AG09309 (cell line): ENCODE data around the gene INPP5J.

Experiments used
- DNase-seq: peaks from one replicate; pipeline ENCODE4 v3.0.0-alpha.2; 2010; ENCODE audit warnings: low read depth
- H3K4me3 ChIP-seq: 2 replicates; pipeline ENCODE4 v1.5.1; 2011; ENCODE audit warnings: mild to moderate bottlenecking, low read depth, low read length, moderate library complexity; ENCODE audit not compliant: control insufficient read depth
- TF ChIP-seq, protein P1 (sequence below): IDR thresholded peaks from 2 replicates; pipeline ENCODE4 v1.5.1; 2011; ENCODE audit warnings: mild to moderate bottlenecking, low read depth, low read length, inconsistent platforms; ENCODE audit not compliant: insufficient read depth, control insufficient read depth; ENCODE audit errors: missing control alignments

INPP5J gene

DNA sequence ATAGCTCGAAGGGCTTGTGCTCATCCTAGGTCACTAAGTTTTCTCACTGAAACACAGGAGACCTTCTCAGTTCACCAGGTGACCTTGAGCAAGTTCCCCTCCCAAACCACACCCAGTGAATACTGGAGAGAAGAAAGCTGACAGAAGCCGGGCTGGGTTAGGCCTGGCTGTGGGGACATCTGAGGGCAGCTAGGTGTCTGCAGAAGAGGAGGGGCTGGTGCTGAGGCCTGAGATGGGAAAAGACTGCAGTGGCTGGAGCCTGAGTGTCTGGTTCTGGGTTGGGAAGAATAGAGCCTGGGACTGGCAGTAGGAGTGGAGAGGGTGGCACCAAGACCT is 602 bp upstream of the INPP5J start:
- TF ChIP-seq, protein P1, sequence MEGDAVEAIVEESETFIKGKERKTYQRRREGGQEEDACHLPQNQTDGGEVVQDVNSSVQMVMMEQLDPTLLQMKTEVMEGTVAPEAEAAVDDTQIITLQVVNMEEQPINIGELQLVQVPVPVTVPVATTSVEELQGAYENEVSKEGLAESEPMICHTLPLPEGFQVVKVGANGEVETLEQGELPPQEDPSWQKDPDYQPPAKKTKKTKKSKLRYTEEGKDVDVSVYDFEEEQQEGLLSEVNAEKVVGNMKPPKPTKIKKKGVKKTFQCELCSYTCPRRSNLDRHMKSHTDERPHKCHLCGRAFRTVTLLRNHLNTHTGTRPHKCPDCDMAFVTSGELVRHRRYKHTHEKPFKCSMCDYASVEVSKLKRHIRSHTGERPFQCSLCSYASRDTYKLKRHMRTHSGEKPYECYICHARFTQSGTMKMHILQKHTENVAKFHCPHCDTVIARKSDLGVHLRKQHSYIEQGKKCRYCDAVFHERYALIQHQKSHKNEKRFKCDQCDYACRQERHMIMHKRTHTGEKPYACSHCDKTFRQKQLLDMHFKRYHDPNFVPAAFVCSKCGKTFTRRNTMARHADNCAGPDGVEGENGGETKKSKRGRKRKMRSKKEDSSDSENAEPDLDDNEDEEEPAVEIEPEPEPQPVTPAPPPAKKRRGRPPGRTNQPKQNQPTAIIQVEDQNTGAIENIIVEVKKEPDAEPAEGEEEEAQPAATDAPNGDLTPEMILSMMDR: no peak
- no peak overlapping the region for H3K4me3 ChIP-seq
- no peak for DNase-seq

DNA sequence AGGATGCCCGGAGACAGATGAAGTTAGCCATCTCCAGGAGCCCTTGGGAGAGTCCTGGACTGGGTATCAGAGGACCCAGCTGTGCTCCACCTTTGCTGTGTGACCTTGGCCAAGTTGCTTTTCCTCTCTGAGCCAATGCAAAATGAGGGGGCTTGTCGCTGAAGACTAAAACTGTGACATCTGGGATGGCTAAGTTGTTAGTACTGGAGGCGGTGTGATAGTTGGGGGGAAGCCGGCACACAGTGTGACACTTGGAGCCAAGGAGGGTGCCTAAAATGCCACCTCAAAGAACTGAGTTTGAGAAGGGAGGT is 481 bp downstream of the INPP5J start:
- DNase-seq: no peak
- peak overlapping the region; percentile 44 for H3K4me3 ChIP-seq

DNA sequence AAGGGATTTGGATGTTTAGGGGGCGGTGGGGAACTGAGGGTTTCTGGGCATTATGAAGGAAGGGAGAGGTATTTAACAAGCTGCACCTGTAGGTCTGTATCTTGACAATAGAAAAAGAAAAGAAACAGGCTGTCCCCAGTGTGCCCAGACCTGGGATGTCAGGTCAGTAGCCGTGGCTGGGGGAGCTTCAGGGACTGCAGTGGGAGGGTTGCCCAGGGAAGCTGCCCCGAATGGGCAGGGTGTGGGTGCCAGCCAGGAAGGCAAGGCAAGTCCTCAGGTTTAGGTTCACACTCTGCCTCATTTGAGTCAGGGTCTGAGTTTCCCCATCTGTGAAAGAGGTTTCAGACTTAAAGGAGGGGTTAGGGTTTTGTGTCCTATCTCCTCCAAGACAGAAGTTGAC is 1.5 kb downstream of the INPP5J start:
- no peak overlapping the region for H3K4me3 ChIP-seq
- TF ChIP-seq, protein P1: no peak
- no peak for DNase-seq

More for the DNA sequence above, 481 bp downstream of the INPP5J start:
- TF ChIP-seq, protein P1: no peak

DNA sequence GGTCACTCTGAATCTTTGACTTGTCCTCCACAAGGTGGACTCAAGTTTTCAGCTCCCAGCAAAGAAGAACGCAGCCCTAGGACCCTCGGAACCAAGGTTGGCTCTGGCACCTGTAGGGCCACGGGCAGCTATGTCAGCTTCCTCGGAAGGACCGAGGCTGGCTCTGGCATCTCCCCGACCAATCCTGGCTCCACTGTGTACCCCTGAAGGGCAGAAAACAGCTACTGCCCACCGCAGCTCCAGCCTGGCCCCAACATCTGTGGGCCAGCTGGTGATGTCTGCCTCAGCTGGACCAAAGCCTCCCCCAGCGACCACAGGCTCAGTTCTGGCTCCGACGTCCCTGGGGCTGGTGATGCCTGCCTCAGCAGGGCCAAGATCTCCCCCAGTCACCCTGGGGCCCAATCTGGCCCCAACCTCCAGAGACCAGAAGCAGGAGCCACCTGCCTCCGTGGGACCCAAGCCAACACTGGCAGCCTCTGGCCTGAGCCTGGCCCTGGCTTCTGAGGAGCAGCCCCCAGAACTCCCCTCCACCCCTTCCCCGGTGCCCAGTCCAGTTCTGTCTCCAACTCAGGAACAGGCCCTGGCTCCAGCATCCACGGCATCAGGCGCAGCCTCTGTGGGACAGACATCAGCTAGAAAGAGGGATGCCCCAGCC is 2.2 kb downstream of the INPP5J start:
- H3K4me3 ChIP-seq: no peak overlapping the region
- TF ChIP-seq, protein P1: no peak
- no peak for DNase-seq

DNA sequence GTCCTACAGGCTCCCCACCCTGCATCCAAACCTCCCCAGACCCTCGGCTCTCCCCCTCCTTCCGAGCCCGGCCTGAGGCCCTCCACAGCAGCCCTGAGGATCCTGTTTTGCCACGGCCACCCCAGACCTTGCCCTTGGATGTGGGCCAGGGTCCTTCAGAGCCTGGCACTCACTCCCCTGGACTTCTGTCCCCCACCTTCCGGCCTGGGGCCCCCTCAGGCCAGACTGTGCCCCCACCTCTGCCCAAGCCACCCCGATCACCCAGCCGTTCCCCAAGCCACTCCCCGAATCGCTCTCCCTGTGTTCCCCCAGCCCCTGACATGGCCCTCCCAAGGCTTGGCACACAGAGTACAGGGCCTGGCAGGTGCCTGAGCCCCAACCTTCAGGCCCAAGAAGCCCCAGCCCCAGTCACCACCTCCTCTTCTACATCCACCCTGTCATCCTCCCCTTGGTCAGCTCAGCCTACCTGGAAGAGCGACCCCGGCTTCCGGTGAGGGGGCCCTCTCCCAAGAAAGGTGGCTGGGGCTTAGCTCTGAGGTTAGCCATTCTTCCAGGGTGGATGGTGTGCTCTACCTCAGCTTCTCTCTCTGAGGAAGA is 2.9 kb downstream of the INPP5J start:
- TF ChIP-seq, protein P1: no peak
- no peak for DNase-seq
- H3K4me3 ChIP-seq: no peak overlapping the region

DNA sequence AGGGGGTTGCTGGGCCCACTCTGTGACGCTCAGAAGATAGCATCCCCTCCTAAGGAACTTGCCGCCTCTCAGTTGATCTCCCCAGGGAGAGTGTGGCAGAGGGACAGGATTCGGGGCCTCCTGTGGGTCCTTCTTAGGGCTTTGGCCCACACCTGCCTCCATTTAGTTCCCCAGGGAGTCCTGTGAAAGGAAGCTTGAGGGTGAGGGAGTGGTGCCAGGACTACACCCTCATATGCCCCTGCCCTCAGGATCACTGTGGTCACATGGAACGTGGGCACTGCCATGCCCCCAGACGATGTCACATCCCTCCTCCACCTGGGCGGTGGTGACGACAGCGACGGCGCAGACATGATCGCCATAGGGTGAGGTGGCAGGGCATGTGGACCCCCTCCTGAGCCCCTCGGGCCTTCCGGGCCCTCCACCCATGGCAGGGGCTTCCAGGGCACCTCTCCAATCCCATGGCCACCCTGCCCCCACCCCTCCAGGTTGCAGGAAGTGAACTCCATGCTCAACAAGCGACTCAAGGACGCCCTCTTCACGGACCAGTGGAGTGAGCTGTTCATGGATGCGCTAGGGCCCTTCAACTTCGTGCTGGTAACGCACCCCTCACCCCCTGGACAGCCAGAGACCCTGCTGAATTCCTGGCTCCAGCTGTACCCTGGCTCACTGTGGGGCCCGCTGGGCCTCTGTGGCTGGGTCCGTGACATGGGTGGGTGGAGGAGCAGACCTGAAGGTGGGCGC is 3.5 kb downstream of the INPP5J start:
- H3K4me3 ChIP-seq: no peak overlapping the region
- TF ChIP-seq, protein P1: no peak
- no peak for DNase-seq

DNA sequence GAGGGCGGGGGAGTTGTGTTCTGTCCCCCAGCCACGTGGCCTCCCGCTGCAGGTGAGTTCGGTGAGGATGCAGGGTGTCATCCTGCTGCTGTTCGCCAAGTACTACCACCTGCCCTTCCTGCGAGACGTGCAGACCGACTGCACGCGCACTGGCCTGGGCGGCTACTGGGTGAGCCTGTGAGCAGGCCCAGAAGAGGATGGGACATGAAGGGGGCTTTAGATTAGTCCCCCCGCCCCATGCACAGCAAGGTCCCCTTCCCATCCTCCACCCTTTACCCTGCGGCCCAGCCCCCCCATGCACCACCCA is 4.1 kb downstream of the INPP5J start:
- no peak overlapping the region for H3K4me3 ChIP-seq
- no peak for DNase-seq
- TF ChIP-seq, protein P1: no peak
